Measurements from ENCODE around the gene CTDSP2.

CTDSP2 gene

GRCh38 chr12:57813111-57813970, 33.2 kb downstream of the CTDSP2 start:
- no peak for DNase-seq

DNA sequence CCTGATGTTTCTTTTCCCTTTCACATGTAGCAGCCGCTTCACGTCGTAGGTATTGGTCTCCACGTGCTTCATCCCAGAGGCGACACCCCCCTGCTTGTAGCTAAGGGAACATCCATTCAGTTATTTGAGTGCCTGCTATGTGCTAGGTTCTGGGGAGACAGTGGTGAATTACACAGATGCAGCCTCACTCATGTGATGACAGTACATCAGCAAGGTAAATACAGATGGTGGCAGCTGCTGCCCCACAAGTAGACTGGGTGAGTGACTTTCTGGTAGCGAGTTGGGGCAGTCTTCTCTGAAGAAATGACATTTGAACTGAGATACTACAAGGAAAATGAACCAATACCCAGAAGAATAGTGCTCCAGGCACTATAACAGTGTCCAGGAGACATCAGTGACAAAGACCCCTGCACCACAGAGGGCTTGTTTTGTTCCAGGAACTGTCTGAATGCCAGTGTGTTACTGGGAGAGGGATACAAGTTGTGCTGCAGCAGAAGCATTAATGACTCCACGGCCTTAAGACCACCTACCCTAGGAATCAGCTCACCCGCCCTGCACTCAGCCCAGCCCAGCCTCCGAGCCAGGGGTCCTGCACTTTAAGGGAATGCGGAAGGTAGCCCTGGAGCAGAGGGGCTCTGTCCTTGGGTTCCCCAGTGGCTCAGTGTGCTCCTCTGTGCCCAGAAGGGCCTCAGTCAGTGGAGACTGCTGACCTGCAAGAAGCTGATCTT, 35.3 kb downstream of the CTDSP2 start:
- no peak for DNase-seq

GRCh38 chr12:57810450-57810849, 36.1 kb downstream of the CTDSP2 start:
- no peak for DNase-seq

DNA sequence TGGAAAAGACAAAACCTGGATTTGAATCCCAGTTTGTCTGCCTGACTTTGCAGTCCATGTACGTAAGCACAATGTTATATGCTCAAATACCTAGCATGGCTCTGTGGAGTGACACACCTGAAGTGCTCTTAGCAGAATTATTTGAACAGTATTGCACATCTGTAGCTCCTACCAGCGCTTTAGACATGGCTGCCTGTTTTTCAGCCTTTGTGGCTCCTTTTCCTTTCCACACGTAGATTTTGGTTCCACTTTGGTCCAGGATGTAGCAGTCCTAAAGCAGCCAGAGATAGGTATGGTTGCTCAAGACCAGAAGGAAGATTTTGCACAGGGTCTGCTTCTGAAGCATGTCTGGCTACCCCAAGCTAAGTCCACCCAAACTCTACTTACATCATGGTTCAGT, 37.1 kb downstream of the CTDSP2 start:
- DNase-seq = no peak

GRCh38 chr12:57808351-57808750, 38.2 kb downstream of the CTDSP2 start:
- DNase-seq = no peak

DNA sequence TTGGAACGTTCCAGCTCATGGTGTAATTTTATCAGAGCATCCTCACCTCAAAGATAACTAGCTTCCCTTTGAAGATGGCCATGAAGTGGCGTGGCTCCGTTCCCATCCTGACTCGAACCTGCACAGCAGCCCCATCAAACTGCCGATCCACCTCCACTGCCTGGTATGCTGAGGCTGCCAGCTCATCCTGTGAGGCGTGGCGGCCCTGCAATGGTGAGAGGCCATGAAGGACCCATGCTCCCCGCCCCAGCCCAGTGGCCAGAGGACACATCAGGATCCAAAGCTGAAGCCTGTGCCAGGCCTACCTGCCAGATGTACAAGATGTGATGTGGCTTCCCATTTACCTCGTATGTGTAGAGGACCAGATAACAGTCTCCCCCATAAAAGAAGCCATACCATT, 39.2 kb downstream of the CTDSP2 start:
- no peak for DNase-seq

DNA sequence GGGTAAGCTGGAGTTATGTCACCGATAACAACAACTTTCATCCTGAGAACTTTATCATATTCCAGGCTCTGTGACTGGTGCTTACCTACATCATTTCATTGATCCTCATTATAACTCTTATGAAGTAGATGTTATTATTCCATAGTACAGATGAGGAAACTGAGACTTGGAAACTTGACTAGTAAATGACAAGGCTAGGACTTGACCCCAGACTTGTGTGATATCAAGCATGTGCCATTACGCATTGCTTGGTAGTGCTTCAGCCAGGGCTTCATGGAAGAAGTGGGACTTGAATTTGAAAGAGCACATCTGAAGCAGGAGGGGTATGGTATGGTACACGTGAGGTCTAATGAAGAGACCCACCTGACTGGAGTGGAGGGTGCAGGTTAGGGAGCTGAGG, 39.9 kb downstream of the CTDSP2 start:
- no peak for DNase-seq

DNA sequence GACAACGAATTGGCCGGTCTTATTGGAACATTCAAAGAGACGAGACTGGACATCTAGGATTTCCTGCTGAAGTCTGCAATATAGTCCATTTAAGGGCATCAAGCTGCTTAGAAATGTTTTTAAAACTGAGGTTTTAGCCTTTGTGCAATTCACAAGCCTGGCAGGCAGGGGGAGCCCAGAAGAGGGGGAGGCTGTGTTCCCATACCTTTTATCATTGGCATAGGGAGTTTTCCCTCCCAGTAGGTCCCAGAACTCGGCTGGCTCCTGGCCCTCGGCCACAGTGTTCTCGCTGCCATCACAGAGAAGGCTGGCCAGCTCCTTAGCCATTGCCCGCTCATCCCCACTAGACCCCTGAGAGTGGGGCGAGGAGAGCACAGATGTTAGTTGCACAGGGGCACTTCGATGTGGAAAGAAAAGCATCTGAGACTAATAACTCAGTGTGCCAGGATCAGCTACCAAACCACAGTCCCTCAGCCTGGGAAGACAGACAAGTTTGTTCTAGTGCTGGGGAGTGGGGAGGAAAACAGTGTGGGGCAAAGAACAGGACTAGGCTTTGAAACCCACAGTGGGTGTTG, 43.1 kb downstream of the CTDSP2 start:
- DNase-seq = no peak

GRCh38 chr12:57802607-57803006, 43.9 kb downstream of the CTDSP2 start:
- DNase-seq = no peak

- no peak for DNase-seq
Observed at GRCh38 chr12:57800965-57801364, 45.6 kb downstream of the CTDSP2 start.

DNA sequence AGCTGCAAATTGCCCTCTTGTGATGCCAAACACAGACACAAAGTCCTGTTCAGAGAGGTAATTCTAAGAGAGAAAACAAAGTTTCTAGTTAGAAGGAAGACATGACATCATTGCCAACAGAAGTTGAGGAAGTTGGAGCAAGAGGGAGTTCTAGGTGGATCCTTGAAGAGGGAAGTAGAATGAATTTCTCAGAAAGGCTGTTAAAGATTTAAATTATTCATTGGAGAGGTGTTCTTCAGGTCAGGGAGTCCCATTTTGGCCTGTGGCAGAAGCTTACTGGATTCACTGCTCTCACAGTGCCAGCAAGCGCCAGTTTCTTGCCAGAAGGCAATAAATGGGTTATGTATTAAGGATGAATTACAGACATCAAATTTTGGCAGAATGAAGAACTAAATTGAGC, 48.6 kb downstream of the CTDSP2 start:
- DNase-seq = no peak

- DNase-seq = no peak
Observed at GRCh38 chr12:57796996-57797395, 49.5 kb downstream of the CTDSP2 start.

GRCh38 chr12:57795354-57795753, 51.2 kb downstream of the CTDSP2 start:
- DNase-seq = no peak

DNA sequence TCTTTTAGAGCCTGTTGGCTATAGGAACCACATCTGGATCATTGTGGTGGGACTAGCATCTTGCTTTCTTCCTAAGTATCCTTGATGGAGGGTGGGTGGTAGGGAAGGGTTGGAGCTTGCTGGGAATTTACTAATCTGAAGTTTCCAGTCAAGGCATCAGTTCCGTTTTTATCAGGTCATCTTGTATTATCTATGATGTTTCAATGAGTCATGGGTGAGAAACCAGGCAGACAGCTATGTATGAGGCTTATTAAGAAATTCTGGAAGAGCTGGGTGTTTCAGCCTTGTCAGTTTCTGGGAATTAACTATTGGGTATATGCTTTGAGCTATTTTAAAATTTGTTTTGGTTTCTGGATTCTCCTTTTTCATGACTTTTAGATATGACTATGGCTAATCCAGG, 52.6 kb downstream of the CTDSP2 start:
- no peak for DNase-seq

- DNase-seq = no peak
Observed at GRCh38 chr12:57783861-57784260, 62.7 kb downstream of the CTDSP2 start.

- no peak for DNase-seq
Observed at GRCh38 chr12:57783466-57783801, 63.1 kb downstream of the CTDSP2 start.

GRCh38 chr12:57782608-57783465, 63.7 kb downstream of the CTDSP2 start, which contains the start of gene TSFM:
TSFM (plus strand) TSS chr12:57782787; CDS start chr12:57782802, 15 bp downstream.
- peak; percentile 81 for DNase-seq

GRCh38 chr12:57782243-57782607, 64.3 kb downstream of the CTDSP2 start:
- no peak for DNase-seq

DNA sequence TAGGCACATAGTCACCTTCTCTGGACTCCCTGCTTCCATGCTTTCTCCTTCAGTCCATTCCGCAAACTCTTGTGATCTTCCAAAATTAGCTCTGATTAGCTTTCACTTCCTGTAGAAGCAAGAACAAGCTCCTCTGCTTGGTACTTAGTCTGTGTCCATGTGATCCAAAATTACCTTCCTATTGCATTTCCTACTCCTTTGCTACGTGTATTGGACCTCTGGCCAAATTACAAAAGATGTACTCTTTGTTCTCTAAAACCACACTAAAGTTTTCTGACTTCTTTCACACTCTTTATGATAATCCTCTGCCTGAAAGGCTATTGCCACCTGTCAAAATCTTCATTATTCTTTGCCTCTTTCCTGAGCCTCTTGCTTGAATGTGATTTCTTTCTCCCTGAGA, 64.7 kb downstream of the CTDSP2 start:
- no peak for DNase-seq

- no peak for DNase-seq
Observed at GRCh38 chr12:57781244-57781643, 65.3 kb downstream of the CTDSP2 start.

DNA sequence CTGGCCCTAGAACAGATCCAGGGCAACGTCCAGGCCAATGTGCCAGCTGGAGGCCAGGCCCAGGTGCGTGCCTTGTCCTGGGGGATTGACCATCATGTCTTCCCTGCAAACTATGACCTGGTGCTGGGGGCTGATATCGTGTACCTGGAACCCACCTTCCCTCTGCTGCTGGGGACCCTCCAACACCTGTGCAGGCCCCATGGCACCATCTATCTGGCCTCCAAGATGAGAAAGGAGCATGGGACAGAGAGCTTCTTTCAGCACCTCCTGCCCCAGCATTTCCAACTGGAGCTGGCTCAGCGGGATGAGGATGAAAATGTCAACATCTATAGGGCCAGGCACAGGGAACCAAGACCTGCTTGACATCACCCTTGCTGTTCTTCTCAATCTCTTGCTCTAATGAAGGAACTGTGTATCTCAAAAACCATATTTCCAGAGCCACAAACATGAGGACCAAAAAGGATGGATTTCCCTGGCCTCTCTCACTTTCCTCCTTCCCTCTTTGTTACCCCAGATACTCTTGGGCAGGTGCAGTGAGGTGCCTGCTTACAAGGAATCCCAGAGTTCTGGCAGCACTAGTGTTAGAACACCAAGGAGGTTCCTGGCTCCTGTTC, 66.1 kb downstream of the CTDSP2 start:
- DNase-seq = no peak

- no peak for DNase-seq
Observed at GRCh38 chr12:57779736-57780135, 66.8 kb downstream of the CTDSP2 start.

DNA sequence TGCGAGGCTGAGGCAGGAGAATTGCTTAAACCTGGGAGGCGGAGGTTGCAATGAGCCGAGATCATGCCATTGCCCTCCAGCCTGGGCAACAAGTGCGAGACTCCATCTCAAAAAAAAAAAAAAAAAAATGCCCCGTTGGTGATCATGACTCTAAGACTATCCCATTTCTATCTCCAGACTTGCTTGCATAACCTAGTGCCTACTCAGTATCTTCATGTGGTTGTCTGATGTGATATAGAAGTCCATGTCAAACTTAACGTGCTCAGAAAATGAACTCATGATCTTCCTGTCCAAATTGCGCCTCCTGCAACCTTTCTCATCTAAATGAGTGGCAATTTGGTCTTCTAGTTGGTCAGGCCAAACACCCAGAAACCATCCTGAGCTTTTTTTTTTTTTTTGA, 68.6 kb downstream of the CTDSP2 start:
- DNase-seq = no peak
